DMS153 (cell line): ENCODE measurements around the gene APH1A.
"Not testable (repeated sequence)": the region's sequence is repeated elsewhere in the genome, so short reads cannot be mapped to it uniquely, and the experiment has no call there.

Source experiments
- DNase-seq: peaks from one replicate; lab custom pipeline; 2025; lab: John Stamatoyannopoulos, UW

The APH1A gene

DNA sequence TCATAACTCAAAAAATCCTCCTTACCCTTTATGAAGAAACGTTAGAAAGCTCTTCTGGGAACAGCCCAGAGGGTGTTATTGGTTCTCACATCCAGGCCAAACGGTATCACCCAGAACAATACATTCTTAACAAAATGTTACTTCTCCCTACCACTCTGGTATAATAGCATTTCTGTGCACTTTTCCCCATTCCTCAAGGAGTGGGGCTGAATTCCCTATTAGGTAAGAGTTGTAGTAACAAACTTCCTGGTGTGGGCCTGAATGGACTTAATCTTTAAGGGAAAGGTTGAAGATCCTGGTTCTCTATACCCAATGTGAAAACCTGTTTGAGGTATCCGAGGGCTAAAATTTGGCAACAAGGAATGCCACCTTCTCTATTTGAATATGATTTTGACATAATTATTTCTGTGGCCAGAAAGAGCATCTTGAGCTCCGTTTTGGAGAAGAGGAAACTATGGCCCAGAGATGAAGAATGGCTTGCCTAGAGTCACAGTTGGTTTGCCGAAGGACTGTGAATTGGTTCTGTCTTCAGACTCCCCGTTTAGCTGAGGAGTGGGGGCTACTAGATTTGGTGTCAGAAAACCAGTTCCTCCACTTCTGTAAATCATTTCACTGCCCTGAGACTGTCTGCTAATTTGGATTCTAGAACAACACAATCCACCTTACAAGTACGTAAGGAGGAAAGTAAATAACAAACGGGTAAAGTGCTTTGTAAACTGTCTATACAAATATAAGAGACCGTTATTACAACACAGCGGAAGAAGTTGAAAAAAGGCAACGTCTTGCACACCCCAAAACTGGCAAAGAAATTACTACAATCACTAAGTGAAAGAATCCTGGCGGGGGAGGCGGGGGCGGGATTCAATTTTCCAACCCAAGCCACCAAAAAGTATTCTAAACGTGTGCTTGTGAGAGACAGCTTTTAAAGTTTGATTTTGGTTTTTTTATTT is 35.2 kb downstream of the APH1A start:
- no peak for DNase-seq

DNA sequence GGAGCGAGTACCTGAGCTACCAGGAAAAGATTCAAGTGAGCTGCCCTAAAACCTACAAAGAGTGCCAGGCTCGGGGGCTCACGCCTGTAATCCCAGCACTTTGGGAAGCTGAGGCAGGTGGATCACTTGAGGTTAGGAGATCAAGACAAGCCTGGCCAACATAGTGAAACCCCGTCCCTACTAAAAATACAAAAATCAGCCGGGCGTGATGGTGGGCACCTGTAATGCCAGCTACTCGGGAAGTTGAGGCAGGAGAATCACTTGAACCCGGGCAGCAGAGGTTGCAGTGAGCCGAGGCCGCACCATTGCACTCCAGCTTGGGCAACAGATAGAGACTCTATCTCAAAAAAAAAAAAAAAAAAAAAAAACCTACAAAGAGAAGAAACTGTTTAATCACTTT is 35.9 kb downstream of the APH1A start:
- DNase-seq, result not testable (repeated sequence)

DNA sequence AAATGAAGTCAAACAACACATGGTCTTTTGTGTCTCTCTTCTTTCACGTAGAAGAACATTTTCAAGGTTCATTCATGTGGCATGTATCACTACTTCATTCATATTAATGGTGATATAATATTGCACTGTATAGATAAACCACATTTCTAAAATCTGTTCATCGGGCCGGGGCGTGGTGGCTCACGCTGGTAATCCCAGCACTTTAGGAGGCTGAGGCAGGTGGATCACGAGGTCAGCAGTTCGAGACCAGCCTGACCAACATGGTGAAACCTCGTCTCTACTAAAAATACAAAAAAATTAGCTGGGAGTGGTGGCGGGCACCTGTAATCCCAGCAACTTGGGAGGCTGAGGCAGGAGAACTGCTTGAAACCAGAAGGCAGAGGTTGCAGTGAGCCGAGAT is 40.6 kb downstream of the APH1A start:
- DNase-seq, result not testable (repeated sequence)

DNA sequence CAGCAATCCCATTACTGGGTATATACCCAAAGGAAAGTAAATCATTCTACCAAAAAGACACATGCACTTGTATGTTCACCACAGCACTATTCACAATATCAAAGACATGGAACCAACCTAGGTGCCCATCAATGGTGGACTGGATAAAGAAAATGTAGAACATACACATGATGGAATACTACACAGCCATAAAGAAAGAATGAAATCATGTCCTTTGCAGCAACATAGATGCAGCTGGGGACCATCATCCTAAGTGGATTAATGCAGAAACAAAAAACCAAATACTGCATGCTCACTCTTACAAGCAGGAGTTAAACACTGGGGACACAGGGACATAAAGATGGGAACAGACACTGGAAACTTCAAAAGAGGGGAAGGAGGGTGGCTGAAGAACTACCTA is 41.6 kb downstream of the APH1A start:
- no peak for DNase-seq

DNA sequence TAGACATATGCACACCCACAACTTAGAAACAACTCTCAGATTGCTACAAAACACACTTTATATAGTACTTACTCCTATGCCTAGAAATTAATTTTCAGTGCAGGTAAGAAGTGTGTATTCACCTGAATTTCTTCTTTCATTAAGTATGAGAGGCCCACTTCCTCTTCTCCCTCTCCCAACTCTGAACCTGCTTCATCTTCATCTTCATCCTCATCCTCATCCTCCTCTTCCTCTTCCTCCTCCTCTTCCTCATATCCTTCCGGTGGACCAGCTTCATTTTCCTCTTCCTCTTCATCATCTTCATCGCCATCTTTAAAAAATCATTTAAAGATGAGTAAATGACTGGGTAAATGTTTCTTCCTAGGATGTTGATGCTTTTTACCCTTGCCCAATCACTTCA is 42.3 kb downstream of the APH1A start:
- DNase-seq, result no peak

DNA sequence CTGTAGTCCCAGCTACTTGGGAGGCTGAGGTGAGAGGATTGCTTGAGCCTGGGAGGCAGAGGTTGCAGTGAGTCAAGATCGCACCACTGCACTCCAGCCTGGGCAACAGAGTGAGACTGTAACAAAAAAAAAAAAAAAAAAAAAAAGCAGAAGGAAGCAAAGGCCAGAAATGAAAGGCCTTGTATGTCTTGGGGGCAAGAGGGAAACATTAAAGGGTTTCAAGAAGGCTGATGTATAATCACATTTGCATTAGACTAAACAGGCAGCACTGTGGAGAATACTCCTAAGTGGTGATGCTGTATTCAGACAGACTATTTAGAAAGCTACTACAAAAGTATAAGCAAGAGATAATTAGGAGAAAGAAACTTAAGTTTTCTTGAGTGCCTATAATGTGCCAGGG is 43.3 kb downstream of the APH1A start:
- DNase-seq, result no peak

DNA sequence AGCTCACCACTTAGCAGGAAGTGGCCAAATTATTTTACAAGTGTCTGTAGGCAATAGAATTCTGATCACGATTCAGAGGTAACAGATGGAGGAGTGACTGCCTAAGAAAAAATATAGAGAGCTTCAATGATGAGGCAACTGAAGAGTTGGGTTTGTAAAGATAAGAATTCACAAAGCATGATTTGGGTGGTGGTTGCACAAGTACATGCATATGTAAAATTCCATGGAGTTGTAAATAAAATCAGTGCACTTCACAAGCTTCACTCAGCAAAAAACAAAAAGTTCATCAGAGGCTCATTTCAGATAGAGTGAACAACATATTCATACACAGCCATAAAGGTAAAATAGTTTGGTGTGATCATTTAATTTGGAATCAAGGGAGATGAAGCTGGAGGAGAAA is 43.8 kb downstream of the APH1A start:
- DNase-seq, result no peak

DNA sequence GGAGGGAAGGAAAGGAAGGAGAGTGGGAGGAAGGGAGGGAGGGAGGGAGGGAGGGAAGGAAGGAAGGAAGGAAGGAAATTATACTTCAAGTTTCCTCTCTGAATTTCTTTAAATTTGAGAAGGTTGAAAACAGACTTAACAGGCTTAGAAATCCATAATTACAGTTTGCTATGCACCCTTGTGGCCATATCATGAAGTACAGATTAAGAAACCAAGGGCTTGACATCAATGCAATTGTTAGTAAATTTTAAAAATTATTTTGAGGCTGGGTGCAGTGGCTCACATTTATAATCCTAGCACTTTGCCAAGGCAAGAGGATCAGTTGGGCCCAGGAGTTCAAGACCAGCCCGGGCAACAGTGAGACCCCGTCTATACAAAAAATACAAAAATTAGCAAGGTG is 47.3 kb downstream of the APH1A start:
- DNase-seq, result no peak

DNA sequence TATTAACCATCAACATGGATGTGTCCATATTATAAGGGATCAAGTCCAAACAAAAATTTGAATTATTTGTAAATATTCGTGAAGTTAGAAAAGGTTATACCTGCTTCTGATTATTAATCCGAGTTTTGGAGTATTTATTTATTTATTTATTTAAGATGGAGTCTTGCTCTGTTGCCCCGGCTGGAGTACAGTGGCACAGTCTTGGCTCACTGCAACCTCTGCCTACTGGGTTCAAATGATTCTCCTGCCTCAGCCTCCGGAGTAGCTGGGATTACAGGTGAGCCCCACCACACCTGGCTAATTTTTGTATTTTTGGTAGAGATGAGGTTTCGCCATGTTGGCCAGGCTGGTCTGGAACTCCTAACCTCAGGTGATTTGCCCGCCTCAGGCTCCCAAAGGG is 53.0 kb downstream of the APH1A start:
- not testable (repeated sequence) for DNase-seq
